22Rv1 (cell line): ENCODE measurements around the gene NPAS2.

Source experiments
- H3K27ac ChIP-seq: fragments of 450-650 bp; 2 replicates; pipeline ENCODE4 v1.5.1; 2017
- CTCF ChIP-seq: fragments of 450-650 bp; IDR thresholded peaks from 2 replicates; pipeline ENCODE4 v1.5.1; 2017; ENCODE audit warnings: mild to moderate bottlenecking
- ZFX ChIP-seq: fragments of 450-650 bp; IDR thresholded peaks from 2 replicates; pipeline ENCODE4 v1.6.1; 2017; ENCODE audit warnings: antibody characterized with exemption, borderline replicate concordance

Gene NPAS2

GRCh38 chr2:100900156-100900795, 80.3 kb downstream of the NPAS2 start:
- H3K27ac ChIP-seq: no peak overlapping the region
- TF ChIP-seq CTCF: no peak

- TF ChIP-seq ZFX (no peak), CTCF (no peak)
- peak overlapping the region; percentile 63 for H3K27ac ChIP-seq
Measured at GRCh38 chr2:100902817-100903405, 83.0 kb downstream of the NPAS2 start.

GRCh38 chr2:100903534-100904258, 83.8 kb downstream of the NPAS2 start:
- TF ChIP-seq CTCF: no peak
- no peak for TF ChIP-seq ZFX
- H3K27ac ChIP-seq: peak overlapping the region; percentile 63

GRCh38 chr2:100905132-100905805, 85.3 kb downstream of the NPAS2 start:
- no peak for TF ChIP-seq ZFX
- no peak overlapping the region for H3K27ac ChIP-seq

- TF ChIP-seq CTCF (no peak), ZFX (no peak)
- H3K27ac ChIP-seq: no peak overlapping the region
Measured at GRCh38 chr2:100906131-100906530, 86.2 kb downstream of the NPAS2 start.

- TF ChIP-seq ZFX (no peak), CTCF (no peak)
- no peak overlapping the region for H3K27ac ChIP-seq
Measured at GRCh38 chr2:100906679-100907078, 86.7 kb downstream of the NPAS2 start.

DNA sequence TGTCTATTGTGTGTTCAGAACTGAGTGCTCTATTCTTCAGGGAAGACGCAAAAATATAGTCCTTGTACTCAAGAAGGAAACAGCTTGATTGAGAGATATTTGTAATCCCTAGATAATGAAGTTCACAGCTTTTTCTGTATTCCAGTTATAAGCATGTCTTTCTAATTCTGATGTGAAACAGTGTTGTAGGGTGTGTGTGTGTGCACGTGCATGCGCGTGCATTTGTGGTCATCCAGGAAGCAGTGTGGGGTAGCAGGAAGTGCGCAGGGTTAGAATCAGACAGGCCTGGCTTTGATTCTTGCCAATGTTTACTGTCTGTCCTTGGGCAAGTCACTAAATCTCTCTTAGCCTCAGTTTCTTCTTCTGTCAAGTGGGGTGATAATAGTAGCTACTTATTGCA, 87.9 kb downstream of the NPAS2 start:
- H3K27ac ChIP-seq: no peak overlapping the region
- TF ChIP-seq ZFX (no peak), CTCF (no peak)
